NCI-H1436 treated with DMSO at 0.1 percent for 48 hours (cell line): ENCODE measurements around the gene ZNF546.
"Not testable (repeated sequence)": the region's sequence is repeated elsewhere in the genome, so short reads cannot be mapped to it uniquely, and the experiment has no call there.

Experiments
- DNase-seq: peaks from one replicate; lab custom pipeline; 2025; lab: John Stamatoyannopoulos, UW

The ZNF546 gene

DNA sequence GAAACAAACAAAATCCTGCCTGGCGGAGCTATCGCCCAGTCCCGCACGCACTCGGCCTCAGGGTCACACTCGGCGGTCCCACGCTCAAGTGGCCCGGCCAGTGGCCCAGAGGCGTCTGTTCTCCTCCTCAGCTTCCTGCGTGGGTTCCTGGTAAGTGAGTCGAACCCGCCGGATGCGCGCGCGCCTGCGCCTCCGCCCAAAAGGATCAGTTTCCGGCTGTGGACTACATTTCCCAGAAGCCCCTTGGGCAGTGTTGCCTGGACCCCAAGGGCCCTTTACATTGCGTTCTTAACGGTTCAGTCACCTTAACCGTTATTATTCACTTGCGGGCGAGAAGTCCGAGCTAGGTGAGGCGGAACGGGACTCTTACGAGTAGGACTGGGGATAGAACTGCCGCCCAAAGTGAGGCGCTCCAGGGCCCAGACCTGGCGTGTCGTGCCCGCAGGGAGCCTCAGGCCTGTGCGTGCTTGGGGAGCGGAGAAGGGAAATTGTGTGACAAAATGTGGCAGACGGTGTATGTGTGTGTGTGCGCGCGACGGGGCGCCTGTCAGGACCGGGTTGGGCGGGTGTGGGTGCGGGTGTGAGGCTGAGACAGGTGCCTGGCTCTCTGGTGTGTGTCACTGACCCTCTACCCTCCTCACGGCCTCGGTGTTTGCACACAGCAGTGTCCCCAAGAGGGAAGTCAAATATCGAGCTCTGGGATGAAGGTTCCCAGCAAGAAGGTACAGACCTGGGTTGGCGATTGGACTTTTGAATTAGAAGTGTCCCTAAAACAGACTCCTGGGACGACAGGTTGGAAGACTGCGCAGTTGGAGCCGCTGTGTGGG lies at the start of gene ZNF546:
TSS of gene ZNF546 (plus strand) at position 250 of the 827 bp plus-strand sequence. CDS start 1,267 bp downstream, outside the sequence.
- DNase-seq, result peak; percentile 53

DNA sequence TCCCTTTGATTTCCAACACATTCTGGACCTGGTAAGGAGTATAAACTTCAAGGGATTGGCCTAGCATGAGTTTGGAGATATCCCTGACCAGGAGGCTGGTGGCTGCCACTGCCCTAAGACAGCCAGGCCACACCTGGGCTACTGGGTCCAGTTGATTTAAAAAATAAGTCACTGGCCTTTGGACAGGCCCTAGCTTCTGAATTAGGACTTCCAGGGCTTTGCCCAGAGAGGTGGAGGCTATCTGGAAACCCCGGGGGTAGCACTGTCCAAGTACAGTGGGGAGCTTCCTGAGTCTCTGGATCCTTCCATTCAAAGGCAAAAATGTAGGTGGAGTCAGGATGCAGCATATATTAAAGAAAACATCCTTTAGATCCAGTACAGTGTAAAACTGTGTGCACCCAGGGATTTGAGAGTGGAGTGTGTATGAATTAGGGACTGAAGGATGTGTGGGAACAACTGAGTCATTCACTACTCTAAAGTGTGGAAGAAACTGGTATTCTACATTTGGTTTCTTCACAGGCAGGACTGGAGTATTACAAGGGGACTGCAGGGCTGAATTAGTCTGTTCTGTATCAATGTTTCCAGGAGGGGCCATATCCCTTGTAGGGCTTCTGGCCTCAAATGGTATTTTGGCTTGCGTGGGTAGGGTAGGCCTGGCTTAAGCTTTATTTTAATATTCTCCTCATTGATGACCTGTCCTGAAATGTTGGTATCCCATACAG lies 47.7 kb upstream of the ZNF546 start:
- no peak for DNase-seq

DNA sequence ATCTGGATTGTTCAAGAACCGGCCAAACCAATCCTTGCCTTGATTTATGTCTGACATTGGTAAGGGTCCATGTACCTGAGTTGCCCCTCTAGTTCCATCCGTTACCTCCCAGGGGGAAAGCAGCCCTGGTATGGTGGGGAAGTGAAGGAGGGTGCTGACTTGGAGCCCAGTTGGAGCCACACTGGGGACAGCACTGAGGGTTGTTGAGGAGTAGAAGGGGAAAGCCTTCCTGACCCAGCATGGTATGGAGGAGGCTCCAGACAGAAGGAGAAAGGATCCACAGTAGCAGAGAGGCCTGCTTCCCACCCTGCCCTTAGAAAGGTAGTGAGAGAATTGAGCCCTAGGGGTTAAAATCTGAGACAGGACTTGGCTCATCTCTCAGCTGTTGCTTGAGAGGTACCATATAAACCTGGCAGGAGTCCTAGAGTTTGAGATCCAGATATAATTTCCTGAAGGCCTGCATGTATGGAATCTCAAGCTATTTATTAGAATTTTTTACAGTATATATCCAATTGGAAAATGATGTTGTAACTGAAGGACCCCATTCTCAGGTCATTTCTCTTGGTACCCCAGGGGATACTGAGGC lies 45.7 kb upstream of the ZNF546 start:
- no peak for DNase-seq

DNA sequence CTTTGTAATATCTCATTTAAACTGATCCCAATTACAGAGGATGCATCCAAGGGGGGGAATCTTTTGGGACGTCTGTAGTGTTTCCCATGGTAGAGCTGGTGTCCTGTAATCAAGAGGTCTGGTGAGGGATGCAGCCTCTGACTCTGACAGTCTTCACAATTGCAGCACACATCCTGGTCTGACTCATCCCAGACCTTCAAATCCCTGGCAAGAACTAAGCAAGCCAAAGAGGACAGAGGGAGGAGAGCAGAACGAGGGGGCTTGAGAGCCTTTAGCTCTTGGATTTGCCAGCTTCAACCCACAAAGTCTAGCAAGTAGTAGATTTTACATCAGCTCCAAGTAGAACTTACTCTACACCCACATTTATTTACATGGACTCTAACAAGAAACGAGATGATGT lies 45.2 kb upstream of the ZNF546 start:
- no peak for DNase-seq

DNA sequence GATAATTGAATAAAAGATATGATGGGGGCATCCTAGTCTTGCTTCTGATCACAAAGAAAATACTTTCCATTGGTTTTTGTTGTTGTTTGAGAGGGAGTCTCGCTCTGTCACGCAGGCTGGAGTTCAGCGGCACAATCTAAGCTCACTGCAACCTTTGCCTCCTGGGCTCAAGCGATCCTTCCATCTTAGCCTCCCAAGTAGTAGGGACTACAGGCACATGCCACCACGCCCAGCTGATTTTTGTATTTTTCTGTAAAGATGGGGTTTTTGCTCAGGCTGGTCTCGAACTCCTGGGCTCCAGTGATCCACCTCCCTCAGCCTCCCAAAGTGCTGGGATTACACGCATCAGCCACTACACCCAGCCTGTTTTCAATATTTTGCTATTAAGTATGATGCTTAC lies 42.9 kb upstream of the ZNF546 start:
- no peak for DNase-seq

DNA sequence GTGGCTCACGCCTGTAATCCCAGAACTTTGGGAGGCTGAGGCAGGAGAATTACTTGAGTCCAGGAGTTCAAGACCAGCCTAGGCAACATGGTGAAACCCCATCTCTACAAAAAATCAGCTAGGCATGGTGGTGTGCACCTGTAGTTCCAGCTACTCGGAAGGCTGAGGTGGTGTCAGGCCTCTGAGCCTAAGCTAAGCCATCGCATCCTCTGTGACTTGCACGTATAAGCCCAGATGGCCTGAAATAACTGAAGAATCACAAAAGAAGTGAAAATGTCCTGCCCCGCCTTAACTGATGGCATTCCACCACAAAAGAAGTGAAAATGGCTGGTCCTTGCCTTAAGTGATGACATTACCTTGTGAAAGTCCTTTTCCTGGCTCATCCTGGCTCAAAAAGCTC lies 39.0 kb upstream of the ZNF546 start:
- DNase-seq, result not testable (repeated sequence)

DNA sequence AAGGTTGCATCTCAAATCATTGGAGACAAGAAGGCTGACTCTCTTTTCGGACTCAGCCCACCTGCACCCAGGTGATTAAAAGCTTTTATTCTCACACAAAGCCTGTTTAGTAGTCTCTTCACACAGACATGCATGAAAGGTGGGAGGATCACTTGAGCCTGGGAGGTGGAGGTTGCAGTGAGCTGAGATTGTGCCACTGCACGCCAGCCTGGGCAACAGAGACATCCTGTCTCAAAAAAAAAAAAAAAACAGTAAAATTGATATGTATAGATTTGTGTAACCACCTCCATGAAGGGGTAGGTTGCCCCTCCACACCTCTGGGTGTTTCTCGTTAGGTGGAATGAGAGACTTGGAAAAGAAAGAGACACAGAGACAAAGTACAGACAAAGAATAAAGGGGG lies 37.9 kb upstream of the ZNF546 start:
- not testable (repeated sequence) for DNase-seq

DNA sequence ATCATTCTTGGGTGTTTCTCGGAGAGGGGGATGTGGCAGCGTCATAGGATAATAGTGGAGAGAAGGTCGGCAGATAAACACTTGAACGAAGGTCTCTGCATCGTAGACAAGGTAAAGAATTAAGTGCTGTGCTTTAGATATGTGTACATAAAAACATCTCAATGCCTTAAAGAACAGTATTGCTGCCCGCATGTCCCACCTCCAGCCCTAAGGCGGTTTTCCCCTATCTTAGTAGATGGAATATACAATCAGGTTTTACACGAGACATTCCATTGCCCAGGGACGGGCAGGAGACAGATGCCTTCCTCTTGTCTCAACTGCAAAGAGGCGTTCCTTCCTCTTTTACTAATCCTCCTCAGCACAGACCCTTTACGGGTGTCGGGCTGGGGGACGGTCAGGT lies 37.5 kb upstream of the ZNF546 start:
- DNase-seq, result not testable (repeated sequence)

DNA sequence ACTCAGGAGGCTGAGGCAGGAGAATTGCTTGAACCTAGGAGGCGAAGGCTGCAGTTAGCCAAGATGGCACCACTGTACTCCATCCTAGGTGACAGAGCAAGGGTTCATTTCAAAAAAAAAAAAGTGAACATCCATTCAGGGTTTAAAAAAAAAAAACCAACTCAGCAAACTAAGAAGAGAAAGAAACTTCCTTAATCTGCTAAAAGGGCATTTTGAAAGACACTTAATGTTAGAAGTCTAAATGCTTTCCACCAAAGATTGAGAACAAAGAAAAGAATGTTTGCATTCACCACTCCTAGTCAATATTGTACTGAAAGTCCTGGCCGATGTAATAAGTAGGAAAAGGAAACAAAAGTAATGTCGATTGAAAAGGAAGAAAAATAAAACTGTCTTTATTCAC lies 33.0 kb upstream of the ZNF546 start:
- DNase-seq, result no peak

DNA sequence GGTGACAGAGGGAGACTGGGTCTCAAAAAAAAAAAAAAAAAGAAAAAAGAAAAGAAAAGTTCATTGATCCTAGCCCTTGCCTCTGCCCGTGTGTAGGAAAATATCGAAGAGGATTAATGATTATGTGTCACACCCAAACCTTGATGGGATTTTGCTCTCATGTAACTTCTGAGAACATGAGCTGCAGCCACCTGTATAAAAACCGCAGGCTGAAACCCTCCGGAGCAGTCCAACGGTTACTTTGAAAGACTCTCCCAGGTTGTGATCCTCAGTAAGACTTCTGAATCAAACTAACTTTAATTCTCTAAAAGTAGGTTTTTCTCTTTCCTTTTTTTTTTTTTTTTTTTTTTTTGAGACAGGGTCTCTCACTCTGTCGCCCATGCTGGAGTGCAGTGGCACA lies 30.2 kb upstream of the ZNF546 start:
- no peak for DNase-seq

DNA sequence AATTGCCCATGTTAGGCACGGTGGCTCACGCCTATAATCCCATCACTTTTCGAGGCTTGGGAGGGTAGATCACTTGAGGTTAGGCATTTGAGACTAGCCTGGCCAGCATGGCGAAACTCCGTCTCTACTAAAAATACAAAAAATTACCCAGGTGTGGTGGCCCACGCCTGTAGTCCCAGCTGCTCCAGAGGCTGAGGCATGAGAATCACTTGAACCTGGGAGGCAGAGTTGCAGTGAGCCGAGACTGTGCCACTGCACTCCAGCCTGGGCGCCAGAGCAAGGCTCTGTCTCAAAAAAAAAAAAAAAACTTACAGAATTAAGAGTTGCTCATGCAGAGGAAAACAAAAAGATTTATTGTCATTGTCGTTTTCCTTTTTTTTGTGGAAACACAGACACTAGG lies 29.3 kb upstream of the ZNF546 start:
- DNase-seq, result no peak

DNA sequence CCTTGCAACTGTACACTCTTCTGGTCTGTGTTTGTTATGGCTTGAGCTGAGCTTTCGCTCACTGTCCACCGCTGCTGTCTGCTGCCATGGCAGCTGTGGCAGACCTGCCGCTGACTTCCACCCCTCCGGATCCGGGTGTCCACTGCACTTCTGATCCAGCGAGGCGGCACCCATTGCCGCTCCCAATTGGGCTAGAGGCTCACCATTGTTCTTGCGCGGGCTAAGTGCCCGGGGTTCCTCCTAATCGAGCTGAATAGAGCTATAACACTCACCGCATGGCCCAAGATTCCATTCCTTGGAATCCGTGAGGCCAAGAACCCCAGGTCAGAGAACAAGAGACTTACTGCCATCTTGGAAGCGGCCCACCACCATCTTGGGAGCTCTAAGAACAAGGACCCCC lies 28.1 kb upstream of the ZNF546 start:
- DNase-seq, result no peak

DNA sequence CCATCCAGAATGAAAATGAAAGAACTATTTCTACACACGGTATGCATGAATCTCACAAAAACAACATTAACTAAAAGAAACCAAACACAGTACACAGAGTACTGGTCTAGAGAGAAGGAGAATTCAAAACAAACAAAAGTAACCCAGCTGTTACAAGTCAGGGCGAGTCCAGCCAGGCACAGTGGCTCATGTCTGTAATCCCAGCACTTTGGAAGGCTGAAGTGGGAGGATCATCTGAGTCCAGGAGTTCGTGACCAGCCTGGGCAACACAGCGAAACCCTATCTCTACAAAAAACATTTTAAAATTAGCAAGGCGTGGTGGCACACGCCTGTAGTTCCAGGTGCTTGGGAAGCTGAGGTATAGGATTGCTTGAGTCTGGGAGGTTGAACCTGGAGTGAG lies 27.6 kb upstream of the ZNF546 start:
- DNase-seq, result no peak

DNA sequence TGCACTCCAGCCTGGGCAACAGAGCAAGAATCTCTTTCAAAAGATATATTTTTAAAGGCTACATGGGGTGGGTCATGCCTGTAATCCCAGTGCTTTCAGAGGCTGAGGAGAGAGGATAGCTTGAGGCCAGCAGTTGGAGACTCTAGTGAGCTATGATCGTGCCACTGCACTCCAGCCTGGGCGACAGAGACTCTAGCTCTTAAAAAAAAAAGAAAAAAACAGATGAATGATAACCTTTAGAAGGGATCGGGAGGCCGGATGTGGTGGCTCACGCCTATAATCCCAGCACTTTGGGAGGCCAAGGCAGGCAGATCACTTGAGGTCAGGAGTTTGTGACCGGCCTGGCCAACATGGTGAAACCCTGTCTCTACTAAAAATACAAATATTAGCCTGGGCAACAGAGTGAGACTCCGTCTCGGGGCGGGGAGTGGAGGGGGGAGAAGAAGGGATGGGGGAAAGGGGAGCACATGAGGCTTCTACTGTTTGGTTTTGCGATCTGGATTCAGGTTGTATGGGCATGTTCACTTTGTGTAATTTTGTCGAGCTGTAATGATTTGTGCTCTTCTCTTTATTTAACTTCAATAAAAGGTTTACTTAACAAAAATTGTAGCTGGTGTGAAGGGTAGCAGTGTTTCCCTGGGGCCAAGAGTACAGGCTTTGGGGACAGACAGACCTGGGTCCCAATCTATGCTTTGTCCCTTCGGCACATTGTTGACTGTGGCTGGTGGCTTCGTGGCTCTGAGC lies 27.0 kb upstream of the ZNF546 start:
- DNase-seq, result no peak

DNA sequence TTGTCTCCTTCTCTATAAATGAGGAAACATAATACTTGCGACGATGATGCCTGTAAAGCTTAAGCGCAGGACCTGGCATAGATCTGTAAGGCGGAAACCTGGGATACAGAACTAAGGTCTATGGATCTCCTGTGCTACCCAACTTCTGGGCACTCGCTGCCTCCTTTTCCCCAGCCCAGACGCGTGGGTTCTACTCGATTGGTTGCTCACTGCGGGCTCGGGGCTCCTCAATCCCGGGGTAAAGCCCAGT lies 26.5 kb upstream of the ZNF546 start:
- no peak for DNase-seq

DNA sequence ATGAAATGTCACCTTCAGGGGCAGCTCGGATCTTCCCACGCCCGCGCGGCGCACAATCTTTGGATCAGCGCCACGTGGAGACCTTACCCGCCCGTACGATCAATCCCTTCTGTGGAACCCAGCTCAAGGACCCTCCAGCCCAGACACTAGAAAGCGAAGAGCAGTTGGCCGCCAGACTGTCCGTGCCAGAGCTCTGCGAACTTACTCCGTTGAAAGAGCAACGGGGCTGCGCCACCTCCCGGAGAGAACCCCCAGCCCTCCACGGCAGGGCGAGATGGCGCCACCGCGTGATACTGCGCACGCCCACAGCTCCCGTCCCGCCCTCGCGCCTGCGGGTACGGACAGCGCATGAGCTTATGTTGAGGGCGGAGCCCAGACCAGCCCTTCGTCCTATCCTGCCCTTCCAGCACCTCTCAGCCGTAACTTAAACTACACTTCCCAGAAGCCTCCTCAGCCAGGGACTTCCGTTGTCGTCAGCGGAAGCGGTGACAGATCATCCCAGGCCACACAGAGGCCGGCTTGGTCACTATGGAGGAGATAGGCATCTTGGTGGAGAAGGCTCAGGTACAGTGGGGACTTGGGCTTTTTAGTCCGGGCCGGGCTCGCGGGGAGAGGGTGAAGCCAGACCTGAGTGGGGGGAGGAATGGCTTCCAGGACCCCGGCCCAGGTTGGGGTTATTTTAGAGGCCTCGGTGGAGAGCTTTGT lies 26.0 kb upstream of the ZNF546 start, which contains the start of gene PSMC4:
TSS of gene PSMC4 (plus strand) at position 491 of the 705 bp plus-strand sequence. CDS start at position 529, 38 bp downstream.
- peak; percentile 88 for DNase-seq

DNA sequence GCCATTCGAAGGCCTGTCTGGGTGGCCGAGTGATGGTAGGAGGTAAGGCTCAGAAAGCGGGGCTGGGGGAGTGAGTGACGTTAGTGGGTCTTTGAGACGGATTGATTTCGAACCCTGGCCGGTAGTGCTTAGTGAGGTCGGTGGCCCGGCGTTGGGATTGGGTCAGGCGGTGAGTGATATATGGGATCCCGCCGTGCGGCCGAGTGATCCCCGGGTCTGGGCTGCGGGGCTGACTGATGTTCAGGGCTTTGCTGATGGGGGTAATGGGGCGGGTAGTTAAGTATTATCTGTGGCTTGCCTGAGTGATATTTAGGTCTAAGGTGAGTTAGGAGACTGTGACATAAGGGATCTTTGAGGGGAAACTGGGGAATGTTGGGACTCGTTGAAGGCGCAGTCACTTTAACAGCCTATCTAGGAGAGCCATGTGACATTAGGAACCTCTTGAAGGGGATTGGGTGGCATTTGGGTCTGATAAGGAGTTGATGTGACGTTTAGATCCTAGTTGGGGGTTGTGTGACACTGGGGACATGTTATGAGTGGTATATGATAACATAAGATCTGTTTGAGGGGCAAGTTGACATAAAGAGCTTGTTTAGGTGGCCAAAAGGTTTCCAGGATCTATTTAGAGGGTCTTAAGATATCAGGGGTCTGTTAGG lies 25.4 kb upstream of the ZNF546 start:
- no peak for DNase-seq

DNA sequence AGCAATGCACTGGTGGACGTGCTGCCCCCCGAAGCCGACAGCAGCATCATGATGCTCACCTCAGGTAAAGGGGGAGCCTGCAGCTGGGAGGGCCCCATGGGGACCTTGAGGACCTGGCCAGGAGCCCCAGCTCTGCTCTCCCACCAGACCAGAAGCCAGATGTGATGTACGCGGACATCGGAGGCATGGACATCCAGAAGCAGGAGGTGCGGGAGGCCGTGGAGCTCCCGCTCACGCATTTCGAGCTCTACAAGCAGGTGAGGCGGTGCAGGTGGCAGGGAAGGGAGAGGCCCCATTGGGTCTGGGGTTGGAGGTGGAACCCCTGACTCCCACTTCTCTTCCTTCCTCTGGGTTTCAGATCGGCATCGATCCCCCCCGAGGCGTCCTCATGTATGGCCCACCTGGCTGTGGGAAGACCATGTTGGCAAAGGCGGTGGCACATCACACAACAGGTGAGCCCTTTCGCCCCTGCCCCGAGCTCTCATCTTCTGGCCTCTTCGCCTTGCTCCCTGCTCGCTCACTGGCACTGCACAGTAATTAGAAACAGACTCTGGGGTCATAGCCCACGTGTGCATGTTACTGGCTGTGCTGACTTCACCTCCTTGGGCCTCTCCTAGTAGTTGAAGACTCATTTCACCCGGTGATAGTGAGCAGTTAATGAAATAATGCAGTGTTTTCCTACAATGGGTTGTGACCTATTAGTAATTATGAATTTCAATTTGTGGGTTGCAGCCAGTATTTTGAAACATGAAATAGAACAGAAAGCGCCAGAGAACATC lies 22.3 kb upstream of the ZNF546 start:
- no peak for DNase-seq

DNA sequence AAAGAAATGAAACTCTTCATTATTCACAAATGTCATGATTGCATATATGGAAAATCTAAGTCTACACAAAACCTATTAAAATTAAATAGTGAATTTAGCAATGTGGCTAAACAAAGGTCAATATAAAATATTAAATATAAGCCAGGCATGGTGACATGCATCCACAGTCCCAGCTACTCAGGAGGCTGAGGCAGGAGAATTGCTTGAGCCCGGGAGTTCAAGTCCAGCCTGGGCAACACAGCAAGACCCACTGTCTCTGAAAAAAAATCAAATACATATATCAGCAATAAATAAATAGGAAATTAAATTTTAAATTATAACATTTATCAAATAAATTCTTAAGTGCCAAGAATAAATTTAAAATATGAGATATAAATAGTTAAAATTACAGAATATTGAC lies 14.0 kb upstream of the ZNF546 start:
- no peak for DNase-seq

DNA sequence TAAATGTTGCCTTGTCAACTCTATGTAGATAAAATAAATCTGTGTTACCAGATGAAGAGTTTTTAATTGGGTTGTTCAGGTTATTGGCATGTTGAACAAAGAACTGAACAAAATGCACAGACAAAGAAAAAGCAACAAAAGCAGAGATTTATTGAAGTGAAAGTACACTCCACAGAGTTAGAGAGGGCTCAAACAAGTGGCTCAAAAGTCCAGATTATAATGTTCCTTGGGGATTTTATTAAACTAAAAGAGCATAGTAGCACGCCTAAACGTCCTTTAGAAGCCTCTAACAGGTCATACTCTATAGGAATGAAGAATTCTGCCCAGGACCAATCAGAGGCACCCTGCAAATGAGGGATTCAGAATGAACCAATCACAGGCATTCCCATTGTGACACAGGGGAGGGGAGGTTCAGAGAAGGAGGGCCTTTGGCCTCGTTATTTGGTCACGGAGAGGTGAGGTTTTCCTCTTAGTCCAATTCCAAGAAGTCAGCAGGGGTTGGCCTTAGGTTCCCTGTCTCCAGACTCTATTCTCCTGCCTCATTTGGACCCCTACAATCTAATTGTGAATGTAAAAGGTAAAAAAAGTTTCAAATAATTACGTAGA lies 13.1 kb upstream of the ZNF546 start:
- DNase-seq, result no peak
